SK-N-SH treated with all-trans-retinoic acid at 6 μM for 48 hours (cell line): Measurements from ENCODE around the gene ARMH3.

Experiments
- ATAC-seq: fragments of 200-7000 bp; cut with Tn5 transposase; 3 replicates; pipeline ENCODE4 v1.9.1; 2020; ENCODE audit warnings: mild to moderate bottlenecking, moderate library complexity
- ARNTL ChIP-seq: fragments of 450-650 bp; formaldehyde crosslinking; IDR thresholded peaks from 2 replicates; pipeline ENCODE4 v1.5.0; 2020; ENCODE audit warnings: low read depth, mild to moderate bottlenecking, moderate library complexity, borderline replicate concordance
- BACH2 ChIP-seq: fragments of 250-450 bp; sonication (Bioruptor Pico); IDR thresholded peaks from 2 replicates; pipeline ENCODE4 v1.9.0; 2021; ENCODE audit warnings: mild to moderate bottlenecking, borderline replicate concordance
- CREB5 ChIP-seq: fragments of 250-450 bp; sonication (Bioruptor Pico); IDR thresholded peaks from 2 replicates; pipeline ENCODE4 v1.5.1; 2020; ENCODE audit warnings: low read depth, mild to moderate bottlenecking, moderate library complexity
- CSDC2 ChIP-seq: fragments of 250-450 bp; sonication (Bioruptor Pico); IDR thresholded peaks from 2 replicates; pipeline ENCODE4 v1.5.0; 2020; ENCODE audit warnings: mild to moderate bottlenecking, moderate library complexity
- CSRNP3 ChIP-seq: fragments of 250-450 bp; sonication (Bioruptor Pico); IDR thresholded peaks from 2 replicates; pipeline ENCODE4 v1.5.1; 2021; ENCODE audit warnings: mild to moderate bottlenecking, moderate library complexity
- ESRRG ChIP-seq: fragments of 250-450 bp; sonication (Bioruptor Pico); IDR thresholded peaks from 2 replicates; pipeline ENCODE4 v1.6.1; 2021; ENCODE audit warnings: mild to moderate bottlenecking
- ISL1 ChIP-seq: fragments of 250-450 bp; sonication (Bioruptor Pico); IDR thresholded peaks from 2 replicates; pipeline ENCODE4 v2.1.2; 2022; ENCODE audit warnings: mild to moderate bottlenecking, moderate library complexity
- OSR1 ChIP-seq: fragments of 250-450 bp; sonication (Bioruptor Pico); IDR thresholded peaks from 2 replicates; pipeline ENCODE4 v1.8.0; 2022; ENCODE audit warnings: moderate library complexity, mild to moderate bottlenecking, inconsistent platforms
- PATZ1 ChIP-seq: fragments of 250-450 bp; sonication (Bioruptor Pico); IDR thresholded peaks from 2 replicates; pipeline ENCODE4 v1.8.0; 2020; ENCODE audit warnings: mild to moderate bottlenecking, moderate library complexity, borderline replicate concordance
- PPARA ChIP-seq: fragments of 250-450 bp; sonication (Bioruptor Pico); IDR thresholded peaks from 2 replicates; pipeline ENCODE4 v1.5.0; 2020; ENCODE audit warnings: mild to moderate bottlenecking, borderline replicate concordance
- RARB ChIP-seq: fragments of 250-450 bp; sonication (Bioruptor Pico); IDR thresholded peaks from 2 replicates; pipeline ENCODE4 v1.8.0; 2021; ENCODE audit warnings: mild to moderate bottlenecking, moderate library complexity
- TCF4 ChIP-seq: fragments of 250-450 bp; sonication (Bioruptor Pico); IDR thresholded peaks from 2 replicates; pipeline ENCODE4 v1.8.0; 2021; ENCODE audit warnings: mild to moderate bottlenecking, moderate library complexity, borderline replicate concordance
- TOX ChIP-seq: fragments of 250-450 bp; sonication (Bioruptor Pico); IDR thresholded peaks from 2 replicates; pipeline ENCODE4 v1.8.0; 2021; ENCODE audit warnings: mild to moderate bottlenecking, moderate library complexity, borderline replicate concordance
- TSHZ2 ChIP-seq: fragments of 250-450 bp; sonication (Bioruptor Pico); IDR thresholded peaks from 2 replicates; pipeline ENCODE4 v1.5.0; 2020; ENCODE audit warnings: mild to moderate bottlenecking, moderate library complexity
- ZC3H10 ChIP-seq: fragments of 250-450 bp; sonication (Bioruptor Pico); IDR thresholded peaks from 2 replicates; pipeline ENCODE4 v1.5.1; 2021; ENCODE audit warnings: mild to moderate bottlenecking, moderate library complexity
- ZFP3 ChIP-seq: fragments of 250-450 bp; sonication (Bioruptor Pico); IDR thresholded peaks from 2 replicates; pipeline ENCODE4 v1.5.0; 2020; ENCODE audit warnings: mild to moderate bottlenecking, moderate library complexity
- ZFP30 ChIP-seq: fragments of 450-650 bp; formaldehyde crosslinking; IDR thresholded peaks from 2 replicates; pipeline ENCODE4 v1.5.0; 2022; ENCODE audit warnings: mild to moderate bottlenecking, moderate library complexity
- ZNF565 ChIP-seq: fragments of 450-650 bp; formaldehyde crosslinking; conservative IDR thresholded peaks from 2 replicates; pipeline ENCODE4 v1.5.0; 2020; ENCODE audit warnings: low read depth, mild to moderate bottlenecking, moderate library complexity
- ZNF70 ChIP-seq: fragments of 450-650 bp; formaldehyde crosslinking; IDR thresholded peaks from 2 replicates; pipeline ENCODE4 v1.5.0; 2020; ENCODE audit warnings: mild to moderate bottlenecking, moderate library complexity
- ZNF8 ChIP-seq: fragments of 450-650 bp; formaldehyde crosslinking; IDR thresholded peaks from 2 replicates; pipeline ENCODE4 v1.5.0; 2020; ENCODE audit warnings: mild to moderate bottlenecking, moderate library complexity

Gene ARMH3

GRCh38 chr10:102059987-102060386 lies 4.0 kb upstream of the ARMH3 start:
- no peak for ATAC-seq
- TF ChIP-seq ISL1 (CRISPR knock-in tag) (no peak), CSRNP3 (CRISPR knock-in tag) (no peak), TSHZ2 (CRISPR knock-in tag) (no peak), TCF4 (CRISPR knock-in tag) (no peak), BACH2 (CRISPR knock-in tag) (no peak), ZC3H10 (no peak), ESRRG (CRISPR knock-in tag) (no peak), CSDC2 (CRISPR knock-in tag) (no peak), ZNF70 (CRISPR knock-in tag) (no peak), PPARA (CRISPR knock-in tag) (no peak), ZNF8 (CRISPR knock-in tag) (no peak), PATZ1 (CRISPR knock-in tag) (no peak), TOX (CRISPR knock-in tag) (no peak), ZNF565 (no peak), ZFP30 (CRISPR knock-in tag) (no peak), OSR1 (CRISPR knock-in tag) (no peak), CREB5 (no peak), RARB (CRISPR knock-in tag) (no peak)
- TF ChIP-seq, all 23 proteins: peak for 0

- ATAC-seq = peak; percentile 43
Observed at GRCh38 chr10:102054881-102055646, 909 bp downstream of the ARMH3 start.

GRCh38 chr10:102046095-102046494 lies 9.9 kb downstream of the ARMH3 start:
- TF ChIP-seq BACH2 (CRISPR knock-in tag) = no peak
- TF ChIP-seq PPARA (CRISPR knock-in tag) = no peak
- no peak for TF ChIP-seq ZNF70 (CRISPR knock-in tag)
- no peak for TF ChIP-seq CSDC2 (CRISPR knock-in tag)
- TF ChIP-seq ISL1 (CRISPR knock-in tag) = no peak
- TF ChIP-seq ZNF8 (CRISPR knock-in tag) = no peak
- TF ChIP-seq, all 23 proteins: peak for 0
- no peak for ATAC-seq

GRCh38 chr10:102045292-102045691 lies 10.7 kb downstream of the ARMH3 start:
- ATAC-seq = no peak
- TF ChIP-seq ARNTL (CRISPR knock-in tag) (no peak), TCF4 (CRISPR knock-in tag) (no peak), OSR1 (CRISPR knock-in tag) (no peak), ISL1 (CRISPR knock-in tag) (no peak), ZNF8 (CRISPR knock-in tag) (no peak), CSRNP3 (CRISPR knock-in tag) (no peak), ZFP3 (CRISPR knock-in tag) (no peak), ZNF70 (CRISPR knock-in tag) (no peak), ESRRG (CRISPR knock-in tag) (no peak), TSHZ2 (CRISPR knock-in tag) (no peak), PPARA (CRISPR knock-in tag) (no peak), ZC3H10 (no peak), RARB (CRISPR knock-in tag) (no peak), CSDC2 (CRISPR knock-in tag) (no peak), CREB5 (no peak), ZNF565 (no peak)
